Kidney (tissue), 14 donors: ENCODE measurements around the gene NEK1. TPM values are rescaled to one million over a fixed set of nuclear protein-coding genes. Genes with fewer than 3 reads are reported as not detected.

Experiments
- DNase-seq, 5 donors: peaks; one replicate each; pipeline ENCODE4 v3.0.0-alpha.2; 2013 to 2020
- FAIRE-seq: peaks from 2 replicates; lab custom pipeline; 2012; peaks lifted over from hg19 to GRCh38; lab: Jason Lieb, UNC
- H3K27ac ChIP-seq, 2 donors: one replicate each; pipeline ENCODE4 v1.7.0; 2013; ENCODE audit warnings: low read depth in 2 of 2, low read length in 2 of 2, inconsistent platforms in 1 of 2
- H3K27me3 ChIP-seq: one replicate; pipeline ENCODE4 v1.7.1; 2013; ENCODE audit warnings: low read length, inconsistent platforms; ENCODE audit not compliant: control insufficient read depth, insufficient read depth
- H3K36me3 ChIP-seq, 3 donors: one replicate each; pipeline versions ENCODE4 v1.7.0 to v1.7.1; 2013; ENCODE audit warnings: low read length in 3 of 3, control low read depth in 1 of 3, inconsistent platforms in 1 of 3; ENCODE audit not compliant: insufficient read depth in 3 of 3, control insufficient read depth in 2 of 3
- H3K4me1 ChIP-seq, 3 donors: one replicate each; pipeline versions ENCODE4 v1.7.0 to v1.7.1; 2013; ENCODE audit warnings: low read length in 3 of 3, inconsistent platforms in 1 of 3, low read depth in 1 of 3; ENCODE audit not compliant: control insufficient read depth in 2 of 3, insufficient read depth in 2 of 3
- H3K4me3 ChIP-seq, 3 donors: one replicate each; pipeline versions ENCODE4 v1.7.0 to v1.8.1; 2013; ENCODE audit warnings: low read length in 3 of 3, control low read depth in 1 of 3, inconsistent platforms in 1 of 3
- H3K9ac ChIP-seq, 3 donors: one replicate each; pipeline versions ENCODE4 v1.7.0 to v1.7.1; 2013; ENCODE audit warnings: low read length in 3 of 3, control low read depth in 1 of 3, inconsistent platforms in 1 of 3
- H3K9me3 ChIP-seq, 3 donors: one replicate each; pipeline versions ENCODE4 v1.7.0 to v1.7.1; 2013; ENCODE audit warnings: low read length in 3 of 3, control low read depth in 1 of 3, inconsistent platforms in 1 of 3; ENCODE audit not compliant: control insufficient read depth in 2 of 3, insufficient read depth in 1 of 3
- intact Hi-C: fragments of 100-400 bp; cut with DNase I; formaldehyde crosslinking; loops from one replicate; pipeline ENCODE4 v1.11.1; 2022
- polyA plus RNA-seq: library from polyadenylated mRNA; stranded (reverse); fragments of 350-450 nt; fragmentation: Illumina TruSeq; extraction: RNeasy Lipid Tissue Mini Kit (QIAGEN cat#74804); gene quantifications from one replicate; pipeline ENCODE4 v1.2.3, GENCODE V29; 2014; ENCODE audit warnings: low read depth, low replicate concordance; ENCODE audit not compliant: insufficient read depth
- total RNA-seq: library from RNA; stranded (reverse); fragmentation: NEBNext Ultra II Directional; extraction: Animal tissue kit (Norgen Biotek cat#: 25700); gene quantifications from one replicate; pipeline ENCODE4 v1.2.1, GENCODE V29; 2021
- TF ChIP-seq, protein P1 (sequence below): IDR thresholded peaks from 3 replicates; pipeline ENCODE4 v1.5.1; 2012; ENCODE audit warnings: mild to moderate bottlenecking, moderate library complexity, borderline replicate concordance; ENCODE audit not compliant: insufficient read depth; ENCODE audit errors: extremely low read depth
- donor health status: control.
- donor health status: control.
- donor health status: control.
- donor health status: control.
- donor health status: control.
- donor health status: DM: yes; HTN: yes; CAD: no.
- donor health status: Normal renal cell carcinoma (clear cell type).

The NEK1 gene
- total and polyA plus RNA-seq, 2 donors from 2014 or later: 5.6 to 15.3 TPM

DNA sequence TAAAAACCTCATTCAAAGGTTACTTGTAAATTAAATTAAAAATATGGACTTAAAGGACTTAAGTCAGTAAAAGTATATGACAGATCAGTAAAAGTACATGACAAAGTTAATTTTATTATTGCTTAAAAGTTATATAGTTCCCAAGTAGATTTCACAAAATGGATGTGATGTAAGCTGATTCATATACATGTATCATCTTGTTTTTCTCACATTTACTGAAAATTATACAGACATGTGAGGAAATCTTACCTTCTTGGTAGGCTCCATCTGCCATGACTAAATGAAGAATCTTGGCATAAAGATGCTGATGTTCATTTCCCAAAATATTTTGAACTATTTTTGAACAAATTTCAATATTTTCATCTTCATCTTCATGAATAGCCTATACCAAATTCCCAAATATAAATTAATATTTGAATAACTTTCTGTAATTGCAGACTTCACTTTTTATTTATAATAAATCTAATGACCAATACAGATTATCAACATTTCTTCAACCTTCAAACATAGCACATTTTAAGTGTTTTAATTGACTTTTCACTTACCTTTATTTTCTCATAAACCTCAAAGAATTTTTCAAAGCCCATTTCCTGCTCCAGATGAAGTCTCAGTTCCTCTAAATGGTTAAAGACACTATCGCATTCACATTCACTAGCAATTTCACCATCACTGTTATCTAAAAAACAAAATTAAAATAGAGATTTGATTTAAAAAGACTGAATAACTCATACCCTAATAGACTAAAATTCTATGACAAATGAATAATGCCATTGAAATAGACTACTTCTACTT lies 212.2 kb downstream of the NEK1 start:
- intact Hi-C loops: no loop called here
- no peaks in the 10 kb centered on the region for H3K4me1 ChIP-seq
- H3K36me3 ChIP-seq: no peaks in the 10 kb centered on the region
- no peak overlapping the region for H3K9ac ChIP-seq
- no peaks in the 10 kb centered on the region for H3K9me3 ChIP-seq
- H3K27me3 ChIP-seq: no peaks in the 10 kb centered on the region
- FAIRE-seq (peak; percentile 3), DNase-seq (no peak)
- no peak overlapping the region for H3K27ac ChIP-seq
- TF ChIP-seq, protein P1, sequence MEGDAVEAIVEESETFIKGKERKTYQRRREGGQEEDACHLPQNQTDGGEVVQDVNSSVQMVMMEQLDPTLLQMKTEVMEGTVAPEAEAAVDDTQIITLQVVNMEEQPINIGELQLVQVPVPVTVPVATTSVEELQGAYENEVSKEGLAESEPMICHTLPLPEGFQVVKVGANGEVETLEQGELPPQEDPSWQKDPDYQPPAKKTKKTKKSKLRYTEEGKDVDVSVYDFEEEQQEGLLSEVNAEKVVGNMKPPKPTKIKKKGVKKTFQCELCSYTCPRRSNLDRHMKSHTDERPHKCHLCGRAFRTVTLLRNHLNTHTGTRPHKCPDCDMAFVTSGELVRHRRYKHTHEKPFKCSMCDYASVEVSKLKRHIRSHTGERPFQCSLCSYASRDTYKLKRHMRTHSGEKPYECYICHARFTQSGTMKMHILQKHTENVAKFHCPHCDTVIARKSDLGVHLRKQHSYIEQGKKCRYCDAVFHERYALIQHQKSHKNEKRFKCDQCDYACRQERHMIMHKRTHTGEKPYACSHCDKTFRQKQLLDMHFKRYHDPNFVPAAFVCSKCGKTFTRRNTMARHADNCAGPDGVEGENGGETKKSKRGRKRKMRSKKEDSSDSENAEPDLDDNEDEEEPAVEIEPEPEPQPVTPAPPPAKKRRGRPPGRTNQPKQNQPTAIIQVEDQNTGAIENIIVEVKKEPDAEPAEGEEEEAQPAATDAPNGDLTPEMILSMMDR: no peak
- H3K4me3 ChIP-seq: no peak overlapping the region

DNA sequence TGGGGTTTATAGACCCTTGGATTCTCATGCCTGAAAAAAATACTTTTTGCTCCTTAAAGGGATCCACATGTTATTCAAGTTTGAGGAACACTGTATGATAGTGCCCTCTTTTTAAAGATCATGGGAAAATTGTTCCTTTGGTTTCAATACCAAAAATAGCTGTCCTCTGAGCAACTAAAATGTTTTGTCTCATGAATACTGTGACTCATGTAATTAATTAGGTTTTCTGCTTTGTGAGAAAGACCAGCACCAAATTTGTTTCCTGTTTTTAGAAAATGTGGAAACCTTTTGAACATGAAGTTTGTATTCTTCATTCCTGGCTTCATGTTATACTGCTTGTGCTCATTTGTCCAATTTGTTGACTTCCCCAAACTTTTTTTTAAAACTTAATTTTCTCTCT lies 214.1 kb downstream of the NEK1 start:
- Histone ChIP-seq H3K9me3 (no peaks in the 10 kb centered on the region), H3K27ac (no peak overlapping the region), H3K4me3 (no peak overlapping the region), H3K4me1 (no peaks in the 10 kb centered on the region), H3K9ac (no peak overlapping the region), H3K36me3 (no peaks in the 10 kb centered on the region), H3K27me3 (no peaks in the 10 kb centered on the region)
- TF ChIP-seq, protein P1: no peak
- intact Hi-C loops: no loop called here
- DNase-seq: peak in 1 of 5 donors; percentile 23
- FAIRE-seq: peak; percentile 64

DNA sequence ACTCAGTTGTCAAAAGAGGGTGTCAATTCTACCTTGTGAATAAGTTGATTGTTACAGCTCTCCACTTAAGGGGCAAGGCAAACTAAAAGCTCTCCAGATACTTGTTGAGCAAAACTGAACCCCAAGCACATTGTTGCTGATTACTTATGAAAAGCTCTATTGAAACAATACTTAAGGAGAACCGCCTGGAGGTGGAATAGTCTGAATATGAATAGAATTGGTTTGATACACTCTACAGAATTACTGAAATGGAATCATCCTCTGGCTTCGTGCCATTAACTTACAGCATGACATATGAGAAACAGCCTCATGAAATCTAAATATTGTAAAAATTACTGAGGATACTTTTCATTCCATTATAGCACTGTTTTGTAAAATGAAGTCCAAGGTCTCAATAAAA lies 214.6 kb downstream of the NEK1 start:
- Histone ChIP-seq H3K36me3 (no peaks in the 10 kb centered on the region), H3K27me3 (no peaks in the 10 kb centered on the region), H3K9me3 (no peaks in the 10 kb centered on the region), H3K9ac (no peak overlapping the region), H3K4me1 (no peaks in the 10 kb centered on the region), H3K27ac (no peak overlapping the region), H3K4me3 (no peak overlapping the region)
- FAIRE-seq (no peak), DNase-seq (no peak)
- intact Hi-C loops: no loop called here
- TF ChIP-seq, protein P1: no peak
